K562 (cell line): ENCODE results near the gene KISS1. TPM values are rescaled to one million over a fixed set of nuclear protein-coding genes. Genes with fewer than 3 reads are reported as not detected.

Source experiments
- DNMT1 ChIP-seq: fragments of 450-650 bp; IDR thresholded peaks from 2 replicates; pipeline ENCODE4 v1.6.1; 2016; ENCODE audit warnings: antibody characterized with exemption, mild to moderate bottlenecking
- E2F1 ChIP-seq: sonication (generic); formaldehyde crosslinking; IDR thresholded peaks from 2 replicates; pipeline ENCODE4 v1.8.1; 2023; ENCODE audit warnings: mild to moderate bottlenecking, missing genetic modification reagents, moderate library complexity
- E2F3 ChIP-seq: fragments of 250-450 bp; sonication (Bioruptor Pico); IDR thresholded peaks from 2 replicates; pipeline ENCODE4 v1.4.0; 2020; ENCODE audit warnings: mild to moderate bottlenecking
- ERF ChIP-seq: fragments of 450-650 bp; formaldehyde crosslinking; IDR thresholded peaks from 2 replicates; pipeline ENCODE4 v1.4.0; 2020; ENCODE audit warnings: mild to moderate bottlenecking, mixed read lengths
- HDAC6 ChIP-seq: IDR thresholded peaks from 2 replicates; pipeline ENCODE4 v1.6.1; 2012; ENCODE audit warnings: low read depth, mild to moderate bottlenecking, control low read depth, inconsistent platforms, low read length, moderate library complexity
- ILK ChIP-seq: fragments of 450-650 bp; IDR thresholded peaks from 2 replicates; pipeline ENCODE4 v1.6.1; 2016; ENCODE audit warnings: missing genetic modification characterization, low read depth, mild to moderate bottlenecking, missing compliant biosample characterization, moderate library complexity, borderline replicate concordance
- IRF9 ChIP-seq: fragments of 450-650 bp; IDR thresholded peaks from 2 replicates; pipeline ENCODE4 v1.6.1; 2016; ENCODE audit warnings: missing biosample characterization, missing genetic modification characterization
- MBD2 ChIP-seq: sonication (generic); IDR thresholded peaks from 2 replicates; pipeline ENCODE4 v1.6.1; 2016; ENCODE audit warnings: low read depth, borderline replicate concordance
- MCM3 ChIP-seq: fragments of 450-650 bp; IDR thresholded peaks from 2 replicates; pipeline ENCODE4 v1.6.1; 2016
- POLR2AphosphoS5 ChIP-seq: IDR thresholded peaks from 2 replicates; pipeline ENCODE4 v1.6.1; 2011; ENCODE audit warnings: mild to moderate bottlenecking, low read depth, low read length, moderate library complexity; ENCODE audit not compliant: control insufficient read depth, insufficient read depth
- PYGO2 ChIP-seq: fragments of 450-650 bp; IDR thresholded peaks from 2 replicates; pipeline ENCODE4 v1.6.1; 2016; ENCODE audit warnings: mild to moderate bottlenecking, missing genetic modification characterization, moderate library complexity, missing compliant biosample characterization
- SMARCC2 ChIP-seq: fragments of 450-650 bp; IDR thresholded peaks from 2 replicates; pipeline ENCODE4 v1.6.1; 2017; ENCODE audit warnings: antibody characterized with exemption, moderate library complexity, mild to moderate bottlenecking, low read depth
- TCFL5 ChIP-seq: fragments of 250-450 bp; sonication (Bioruptor Pico); conservative IDR thresholded peaks from 2 replicates; pipeline ENCODE4 v1.6.1; 2021; ENCODE audit warnings: mild to moderate bottlenecking, moderate library complexity, matching md5 sums
- TEAD2 ChIP-seq: fragments of 450-650 bp; IDR thresholded peaks from 2 replicates; pipeline ENCODE4 v1.6.1; 2016; ENCODE audit warnings: missing genetic modification characterization, control low read depth, missing compliant biosample characterization
- ZBTB17 ChIP-seq: fragments of 450-650 bp; formaldehyde crosslinking; IDR thresholded peaks from 2 replicates; pipeline ENCODE4 v1.4.0; 2020; ENCODE audit warnings: mild to moderate bottlenecking
- ZC3H4 ChIP-seq: sonication (generic); formaldehyde crosslinking; IDR thresholded peaks from 2 replicates; pipeline ENCODE4 v1.9.0; 2021; ENCODE audit warnings: missing genetic modification reagents, borderline replicate concordance
- ZFP1 ChIP-seq: fragments of 450-650 bp; formaldehyde crosslinking; IDR thresholded peaks from 2 replicates; pipeline ENCODE4 v1.4.0; 2020; ENCODE audit warnings: mild to moderate bottlenecking, mixed read lengths
- ZFX ChIP-seq: sonication (generic); formaldehyde crosslinking; IDR thresholded peaks from 2 replicates; pipeline ENCODE4 v1.8.0; 2022; ENCODE audit warnings: mild to moderate bottlenecking, missing genetic modification reagents, moderate library complexity
- ZNF41 ChIP-seq: fragments of 250-450 bp; sonication (Bioruptor Pico); conservative IDR thresholded peaks from 2 replicates; pipeline ENCODE4 v1.4.0; 2020; ENCODE audit warnings: mild to moderate bottlenecking
- ZNF431 ChIP-seq: sonication (generic); formaldehyde crosslinking; IDR thresholded peaks from 2 replicates; pipeline ENCODE4 v1.8.0; 2022; ENCODE audit warnings: mild to moderate bottlenecking, missing genetic modification reagents
- ZNF584 ChIP-seq: fragments of 200-800 bp; sonication (Bioruptor generic); IDR thresholded peaks from 2 replicates; pipeline ENCODE4 v1.6.1; 2016; ENCODE audit warnings: low read depth, mild to moderate bottlenecking, missing genetic modification characterization, missing compliant biosample characterization
- ZNF592 ChIP-seq: fragments of 450-650 bp; IDR thresholded peaks from 2 replicates; pipeline ENCODE4 v1.6.1; 2017; ENCODE audit warnings: antibody characterized with exemption, mild to moderate bottlenecking
- polyA plus RNA-seq, 8 experiments: library from polyadenylated mRNA; depleted of rRNA in 4 of 8; stranded (reverse) in 5 of 8; unstranded in 3 of 8; fragments of >200 nt; fragmentation: Nextera tagmentation in 2 of 8; fragmentation: Illumina TruSeq in 1 of 8; extraction: Ambion mirVana in 2 of 8; extraction: Trizol in 1 of 8; gene quantifications; 2 replicates each; pipeline versions ENCODE4 v1.2.1 to v1.2.3, GENCODE V29; 2011 to 2014; ENCODE audit warnings: inconsistent platforms in 1 of 8, missing spikeins in 1 of 8
- total RNA-seq, 7 experiments: library from RNA; depleted of rRNA in 6 of 7; stranded (reverse); fragments of >200 nt in 6 of 7; fragmentation: Illumina TruSeq in 2 of 7; extraction: Trizol in 2 of 7; gene quantifications; 2 replicates each; pipeline versions ENCODE4 v1.2.1 to v1.2.3, GENCODE V29; 2011 to 2021; ENCODE audit warnings: low replicate concordance in 1 of 7
- TF ChIP-seq, protein P1 (sequence below): fragments of 450-650 bp; formaldehyde crosslinking; IDR thresholded peaks from 2 replicates; pipeline ENCODE4 v1.4.0; 2020; ENCODE audit warnings: mild to moderate bottlenecking, moderate library complexity

KISS1 gene
- total and polyA plus RNA-seq, 9 of the 15 experiments (the other 6 are each of a cell fraction or from before 2014, with no cell fraction given): 0.31 TPM; not detected in 8

- TF ChIP-seq ZNF592 (no peak; the same call in 1 of the 2 replicates), ZFP1 (CRISPR knock-in tag) (peak; percentile 78), ZBTB17 (CRISPR knock-in tag) (peak; percentile 94), MCM3 (no peak), SMARCC2 (no peak), DNMT1 (no peak), ILK (tag) (peak; percentile 67), ZNF41 (CRISPR knock-in tag) (peak; percentile 88), IRF9 (tag) (no peak), TEAD2 (tag) (no peak), PYGO2 (tag) (no peak), MBD2 (no peak), E2F1 (CRISPR knock-in tag) (no peak), ZNF584 (peak; percentile 93; the same call in 1 of the 2 replicates), POLR2AphosphoS5 (no peak), HDAC6 (no peak), ZFX (CRISPR knock-in tag) (no peak), TCFL5 (CRISPR knock-in tag) (peak; percentile 87), E2F3 (CRISPR knock-in tag) (peak; percentile 93), ZNF431 (CRISPR knock-in tag) (no peak), ERF (peak; percentile 98), ZC3H4 (CRISPR knock-in tag) (no peak)
- TF ChIP-seq, protein P1, sequence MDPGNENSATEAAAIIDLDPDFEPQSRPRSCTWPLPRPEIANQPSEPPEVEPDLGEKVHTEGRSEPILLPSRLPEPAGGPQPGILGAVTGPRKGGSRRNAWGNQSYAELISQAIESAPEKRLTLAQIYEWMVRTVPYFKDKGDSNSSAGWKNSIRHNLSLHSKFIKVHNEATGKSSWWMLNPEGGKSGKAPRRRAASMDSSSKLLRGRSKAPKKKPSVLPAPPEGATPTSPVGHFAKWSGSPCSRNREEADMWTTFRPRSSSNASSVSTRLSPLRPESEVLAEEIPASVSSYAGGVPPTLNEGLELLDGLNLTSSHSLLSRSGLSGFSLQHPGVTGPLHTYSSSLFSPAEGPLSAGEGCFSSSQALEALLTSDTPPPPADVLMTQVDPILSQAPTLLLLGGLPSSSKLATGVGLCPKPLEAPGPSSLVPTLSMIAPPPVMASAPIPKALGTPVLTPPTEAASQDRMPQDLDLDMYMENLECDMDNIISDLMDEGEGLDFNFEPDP (CRISPR knock-in tag): peak; percentile 85; the same call in 1 of the 2 replicates
Observed at GRCh38 chr1:204171751-204172178, 24.5 kb downstream of the KISS1 start (continued).
